H9 (cell line): ENCODE data around the gene USPL1. TPM values are rescaled to one million over a fixed set of nuclear protein-coding genes. Genes with fewer than 3 reads are reported as not detected.

Experiments
- DNase-seq: peaks from one replicate; pipeline ENCODE4 v3.0.0-alpha.2; 2017
- H2AFZ ChIP-seq: one replicate; pipeline ENCODE4 v1.6.1; 2013; ENCODE audit warnings: mild to moderate bottlenecking, low read length, control low read depth, moderate library complexity
- H2AK5ac ChIP-seq: 2 replicates; pipeline ENCODE4 v1.6.1; 2013; ENCODE audit warnings: low read length, control low read depth, mixed read lengths; ENCODE audit not compliant: insufficient read length
- H2BK120ac ChIP-seq: one replicate; pipeline ENCODE4 v1.6.1; 2013; ENCODE audit warnings: low read depth, mild to moderate bottlenecking, low read length, control low read depth, inconsistent platforms; ENCODE audit not compliant: poor library complexity, severe bottlenecking
- H2BK12ac ChIP-seq: 2 replicates; pipeline ENCODE4 v1.6.1; 2013; ENCODE audit warnings: low read length, control low read depth, mixed read lengths, low read depth; ENCODE audit not compliant: insufficient read length
- H2BK15ac ChIP-seq: 2 replicates; pipeline ENCODE4 v1.6.1; 2013; ENCODE audit warnings: low read depth, low read length, control low read depth
- H2BK20ac ChIP-seq: one replicate; pipeline ENCODE4 v1.6.1; 2013; ENCODE audit warnings: low read depth, mild to moderate bottlenecking, low read length, control low read depth, inconsistent platforms; ENCODE audit not compliant: poor library complexity, severe bottlenecking
- H2BK5ac ChIP-seq: 2 replicates; pipeline ENCODE4 v1.6.1; 2013; ENCODE audit warnings: low read length, control low read depth, mixed read lengths; ENCODE audit not compliant: insufficient read length
- H3K14ac ChIP-seq: 2 replicates; pipeline ENCODE4 v1.6.1; 2013; ENCODE audit warnings: low read length, control low read depth; ENCODE audit not compliant: insufficient read depth
- H3K18ac ChIP-seq: 2 replicates; pipeline ENCODE4 v1.6.1; 2013; ENCODE audit warnings: low read depth, mild to moderate bottlenecking, mixed read lengths, low read length, control low read depth; ENCODE audit not compliant: insufficient read length
- H3K23ac ChIP-seq: 2 replicates; pipeline ENCODE4 v1.6.1; 2013; ENCODE audit warnings: low read length, control low read depth, mixed read lengths, low read depth; ENCODE audit not compliant: insufficient read length
- H3K23me2 ChIP-seq: 2 replicates; pipeline ENCODE4 v1.6.1; 2013; ENCODE audit warnings: low read depth, mild to moderate bottlenecking, mixed read lengths, low read length, control low read depth; ENCODE audit not compliant: insufficient read length, poor library complexity, severe bottlenecking
- H3K27ac ChIP-seq: 2 replicates; pipeline ENCODE4 v1.5.1; 2013; ENCODE audit warnings: low read length, control low read depth, mixed read lengths, low read depth; ENCODE audit not compliant: insufficient read length
- H3K27me3 ChIP-seq: 2 replicates; pipeline ENCODE4 v1.6.1; 2013; ENCODE audit warnings: low read length, control low read depth, inconsistent platforms; ENCODE audit not compliant: insufficient read depth
- H3K4ac ChIP-seq: 2 replicates; pipeline ENCODE4 v1.6.1; 2013; ENCODE audit warnings: low read depth, mild to moderate bottlenecking, control low read depth, inconsistent platforms, low read length, moderate library complexity
- H3K4me1 ChIP-seq: 2 replicates; pipeline ENCODE4 v1.6.1; 2013; ENCODE audit warnings: low read length, control low read depth, inconsistent platforms; ENCODE audit not compliant: insufficient read depth
- H3K4me2 ChIP-seq: 2 replicates; pipeline ENCODE4 v1.6.1; 2013; ENCODE audit warnings: low read length, control low read depth, mixed read lengths; ENCODE audit not compliant: insufficient read length, insufficient read depth
- H3K56ac ChIP-seq: 2 replicates; pipeline ENCODE4 v1.6.1; 2013; ENCODE audit warnings: low read depth, mild to moderate bottlenecking, mixed read lengths, low read length, control low read depth; ENCODE audit not compliant: insufficient read length
- H3K79me1 ChIP-seq: 2 replicates; pipeline ENCODE4 v1.6.1; 2013; ENCODE audit warnings: low read depth, mild to moderate bottlenecking, moderate library complexity, low read length, control low read depth, inconsistent platforms; ENCODE audit not compliant: insufficient read depth, poor library complexity, severe bottlenecking
- H3K79me2 ChIP-seq: 2 replicates; pipeline ENCODE4 v1.6.1; 2013; ENCODE audit warnings: low read length, control low read depth, inconsistent platforms; ENCODE audit not compliant: insufficient read depth
- H3K9ac ChIP-seq: 2 replicates; pipeline ENCODE4 v1.6.1; 2013; ENCODE audit warnings: low read length, control low read depth, mixed read lengths; ENCODE audit not compliant: insufficient read length; ENCODE audit errors: extremely low read depth
- H3K9me3 ChIP-seq: one replicate; pipeline ENCODE4 v1.6.1; 2013; ENCODE audit warnings: low read depth, low read length, inconsistent platforms; ENCODE audit not compliant: control insufficient read depth
- H3T11ph ChIP-seq: one replicate; pipeline ENCODE4 v1.6.1; 2013; ENCODE audit warnings: mild to moderate bottlenecking, low read length, control low read depth, inconsistent platforms
- H4K20me1 ChIP-seq: one replicate; pipeline ENCODE4 v1.6.1; 2013; ENCODE audit not compliant: control insufficient read depth, insufficient read length, insufficient read depth
- H4K5ac ChIP-seq: 2 replicates; pipeline ENCODE4 v1.6.1; 2013; ENCODE audit warnings: low read depth, mild to moderate bottlenecking, mixed read lengths, low read length, control low read depth; ENCODE audit not compliant: insufficient read length
- H4K8ac ChIP-seq: replicated peaks from 2 replicates; pipeline ENCODE4 v1.6.1; 2013; ENCODE audit warnings: low read length, control low read depth, mixed read lengths, low read depth; ENCODE audit not compliant: insufficient read length
- H4K91ac ChIP-seq: 2 replicates; pipeline ENCODE4 v1.6.1; 2013; ENCODE audit warnings: low read depth, mild to moderate bottlenecking, moderate library complexity, mixed read lengths, low read length, control low read depth; ENCODE audit not compliant: insufficient read length
- H3K27ac Mint-ChIP-seq, 3 experiments: 2 replicates in 2 of 3; 3 replicates in 1 of 3; pipeline ENCODE4 v1.8.0; 2020 to 2021; ENCODE audit warnings: mixed read lengths in 3 of 3, mild to moderate bottlenecking in 1 of 3, moderate library complexity in 1 of 3
- H3K27me3 Mint-ChIP-seq: 2 replicates; pipeline ENCODE4 v1.8.0; 2021; ENCODE audit warnings: low read depth, mild to moderate bottlenecking, moderate library complexity, mixed read lengths
- H3K36me3 Mint-ChIP-seq, 3 experiments: 2 replicates in 2 of 3; 3 replicates in 1 of 3; pipeline ENCODE4 v1.8.0; 2020 to 2021; ENCODE audit warnings: low read depth in 3 of 3, mixed read lengths in 3 of 3; ENCODE audit not compliant: insufficient read depth in 1 of 3
- H3K4me1 Mint-ChIP-seq, 2 experiments: 2 replicates each; pipeline ENCODE4 v1.8.0; 2020; ENCODE audit warnings: mixed read lengths in 2 of 2
- H3K4me3 Mint-ChIP-seq, 2 experiments: 2 replicates in 1 of 2; 3 replicates in 1 of 2; pipeline ENCODE4 v1.8.0; 2020 to 2021; ENCODE audit warnings: mild to moderate bottlenecking in 2 of 2, mixed read lengths in 2 of 2, moderate library complexity in 1 of 2
- H3K9me3 Mint-ChIP-seq, 2 experiments: 2 replicates in 1 of 2; 3 replicates in 1 of 2; pipeline ENCODE4 v1.8.0; 2020; ENCODE audit warnings: mild to moderate bottlenecking in 2 of 2, mixed read lengths in 2 of 2, moderate library complexity in 1 of 2
- CTCF ChIP-seq: fragments of 200-600 bp; sonication (generic); conservative IDR thresholded peaks from 3 replicates; pipeline ENCODE4 v1.8.0; 2021; ENCODE audit warnings: antibody characterized with exemption, mild to moderate bottlenecking
- WGBS: extraction: QIAGEN DNeasy Blood & Tissue Kit; methylation state at CpG from one replicate; pipeline ENCODE4 v1.1.7; 2013; ENCODE audit warnings: missing lambda C conversion rate, low lambda C conversion rate, mixed read lengths; ENCODE audit not compliant: insufficient read length; ENCODE audit errors: extremely low coverage; 5-methylcytosine and 5-hydroxymethylcytosine counted together
- total RNA-seq: library from RNA; stranded (reverse); gene quantifications from 2 replicates; pipeline ENCODE4 v1.2.1, GENCODE V29; 2021

USPL1 gene
- total RNA-seq, 1 experiment from 2014 or later: 17.6 TPM

DNA sequence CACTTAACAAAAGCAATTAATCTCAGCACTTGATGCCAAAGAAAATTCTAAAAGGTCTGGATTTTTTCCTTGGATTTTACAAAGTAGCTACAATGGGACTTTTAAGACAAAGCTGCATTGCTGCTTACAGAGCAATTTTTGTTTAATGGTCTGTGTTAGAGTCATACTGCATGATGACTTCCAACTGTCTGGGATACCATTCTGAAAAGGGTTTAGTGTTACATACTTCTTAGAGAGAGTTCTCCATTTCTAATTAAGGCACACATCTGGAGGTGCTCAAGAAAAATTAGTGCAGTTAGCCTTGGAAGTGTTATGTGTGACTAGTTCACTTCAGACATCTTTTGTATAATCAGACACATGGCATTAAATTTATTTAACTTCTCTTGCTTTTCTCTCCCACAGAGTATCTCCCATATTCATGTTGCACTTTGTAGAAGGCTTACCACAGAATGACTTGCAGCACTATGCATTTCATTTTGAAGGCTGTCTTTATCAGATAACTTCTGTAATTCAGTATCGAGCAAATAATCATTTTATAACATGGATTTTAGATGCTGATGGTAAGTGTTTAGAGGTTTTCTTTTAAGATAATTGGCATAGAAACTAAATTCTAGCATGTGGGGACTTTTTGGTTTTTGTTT lies 35.1 kb downstream of the USPL1 start:
- H3T11ph ChIP-seq: no peak overlapping the region
- H4K91ac ChIP-seq: no peak overlapping the region
- WGBS: no CpG with 5 or more reads among the region's 1 CpG
- TF ChIP-seq CTCF: no peak
- DNase-seq: no peak
- no peaks in the 10 kb centered on the region for H3K79me2 ChIP-seq
- H3K9ac ChIP-seq: no peak overlapping the region
- H4K8ac ChIP-seq: no peak overlapping the region
- H3K9me3 ChIP-seq: no peaks in the 10 kb centered on the region
- no peaks in the 10 kb centered on the region for H3K27me3 ChIP-seq
- no peak overlapping the region for H3K27ac ChIP-seq
- H3K4ac ChIP-seq: no peak overlapping the region
- Mint-ChIP-seq H3K4me3 (no peak overlapping the region), H3K27me3 (no peaks in the 10 kb centered on the region), H3K9me3 (no peaks in the 10 kb centered on the region), H3K27ac (no peak overlapping the region), H3K36me3 (peaks cover 13 to 63% (median 57%) of the 10 kb centered on the region in 3 experiments; a peak in 6 of 7 replicates), H3K4me1 (no peaks in the 10 kb centered on the region)
- H3K23me2 ChIP-seq: no peaks in the 10 kb centered on the region
- no peak overlapping the region for H2BK20ac ChIP-seq
- no peak overlapping the region for H3K14ac ChIP-seq
- H3K23ac ChIP-seq: no peak overlapping the region
- no peak overlapping the region for H4K5ac ChIP-seq
- no peak overlapping the region for H3K18ac ChIP-seq
- no peak overlapping the region for H2BK5ac ChIP-seq
- no peak overlapping the region for H2AK5ac ChIP-seq
- H3K4me2 ChIP-seq: no peak overlapping the region
- H2BK15ac ChIP-seq: no peak overlapping the region
- H2AFZ ChIP-seq: no peak overlapping the region
- H4K20me1 ChIP-seq: no peaks in the 10 kb centered on the region
- H2BK120ac ChIP-seq: no peak overlapping the region
- H3K79me1 ChIP-seq: no peaks in the 10 kb centered on the region
- no peaks in the 10 kb centered on the region; the same call in 1 of the 2 replicates for H3K4me1 ChIP-seq
- no peak overlapping the region for H3K56ac ChIP-seq
- no peak overlapping the region for H2BK12ac ChIP-seq
